Calu3 (cell line): ENCODE data around the gene NEDD9. TPM values are rescaled to one million over a fixed set of nuclear protein-coding genes. Genes with fewer than 3 reads are reported as not detected.

Source experiments
- BruUV-seq: library from RNA; stranded (reverse); fragments of 400-500 nt; replicated peaks from 2 replicates; lab custom pipeline; 2021; lab: Mats Ljungman, UMichigan
- CTCF ChIA-PET: fragments of 300-600 bp; sonication (Branson Sonifier 250); formaldehyde crosslinking; loops from one replicate; lab custom pipeline; 2022; ENCODE audit warnings: antibody characterized with exemption; lab: Charles Lee
- DNase-seq: peaks from one replicate; pipeline ENCODE4 v3.0.0; 2022
- H3K27ac Mint-ChIP-seq: one replicate; pipeline ENCODE4 v1.8.0; 2022; ENCODE audit warnings: mixed read lengths; ENCODE audit not compliant: unreplicated experiment
- H3K27me3 Mint-ChIP-seq: one replicate; pipeline ENCODE4 v1.8.0; 2022; ENCODE audit warnings: mixed read lengths; ENCODE audit not compliant: unreplicated experiment
- H3K36me3 Mint-ChIP-seq: one replicate; pipeline ENCODE4 v1.8.0; 2022; ENCODE audit warnings: mild to moderate bottlenecking, moderate library complexity, mixed read lengths; ENCODE audit not compliant: insufficient read depth, unreplicated experiment
- H3K4me1 Mint-ChIP-seq: one replicate; pipeline ENCODE4 v1.8.0; 2022; ENCODE audit warnings: mild to moderate bottlenecking, low read depth, mixed read lengths; ENCODE audit not compliant: unreplicated experiment
- H3K4me3 Mint-ChIP-seq: one replicate; pipeline ENCODE4 v1.8.0; 2022; ENCODE audit warnings: mild to moderate bottlenecking, low read depth, moderate library complexity, mixed read lengths; ENCODE audit not compliant: unreplicated experiment
- H3K9me3 Mint-ChIP-seq: one replicate; pipeline ENCODE4 v1.8.0; 2022; ENCODE audit warnings: low read depth, mixed read lengths; ENCODE audit not compliant: unreplicated experiment
- intact Hi-C: fragments of 100-400 bp; cut with micrococcal nuclease; formaldehyde crosslinking; loops from one replicate; pipeline ENCODE4 v1.10.0; 2022; ENCODE audit not compliant: unreplicated experiment
- total RNA-seq: library from RNA; stranded (reverse); gene quantifications from 2 replicates; pipeline ENCODE4 v1.2.3, GENCODE V29; 2022
- TF ChIP-seq, protein P1 (sequence below): fragments of 200-600 bp; IDR thresholded peaks from one replicate; pipeline ENCODE4 v1.8.0; 2022; ENCODE audit warnings: antibody characterized with exemption; ENCODE audit not compliant: unreplicated experiment

NEDD9 gene
- total RNA-seq, 1 experiment from 2014 or later = 28.1 TPM

DNA sequence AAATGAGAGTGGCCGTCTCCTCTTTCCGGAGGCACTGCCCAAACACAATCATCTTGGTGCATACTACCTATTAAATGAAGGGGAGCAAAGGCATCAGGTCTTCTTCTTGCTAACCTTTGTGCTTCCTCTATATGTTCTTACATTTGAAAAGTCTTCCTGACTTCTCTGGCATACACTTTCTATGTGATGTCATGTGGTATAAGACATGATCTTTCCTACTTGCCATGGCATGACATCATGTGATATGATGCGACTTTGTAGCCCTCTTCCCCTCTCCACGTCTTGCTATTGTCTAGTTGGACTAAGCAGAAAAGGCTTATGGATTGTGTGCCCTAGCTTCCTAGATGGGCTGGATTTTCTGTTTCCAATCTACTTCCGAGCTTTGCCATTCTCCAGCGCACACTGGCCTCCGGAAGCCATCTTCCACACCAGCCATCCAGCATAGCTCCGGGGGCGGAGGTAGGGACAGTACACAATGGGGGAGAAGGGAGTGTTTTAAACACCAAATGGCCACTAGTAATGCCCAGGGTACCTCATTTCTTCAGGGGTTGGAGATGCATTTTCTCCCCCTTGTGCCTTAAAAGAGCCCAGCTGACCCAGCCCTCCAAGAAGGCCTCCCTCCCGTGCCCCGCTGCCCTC lies 8.8 kb upstream of the NEDD9 start:
- H3K36me3 Mint-ChIP-seq = no peaks in the 10 kb centered on the region
- peaks cover 5% of the 10 kb centered on the region for H3K4me1 Mint-ChIP-seq
- H3K27ac Mint-ChIP-seq = no peak overlapping the region
- no peak for DNase-seq
- TF ChIP-seq, protein P1, sequence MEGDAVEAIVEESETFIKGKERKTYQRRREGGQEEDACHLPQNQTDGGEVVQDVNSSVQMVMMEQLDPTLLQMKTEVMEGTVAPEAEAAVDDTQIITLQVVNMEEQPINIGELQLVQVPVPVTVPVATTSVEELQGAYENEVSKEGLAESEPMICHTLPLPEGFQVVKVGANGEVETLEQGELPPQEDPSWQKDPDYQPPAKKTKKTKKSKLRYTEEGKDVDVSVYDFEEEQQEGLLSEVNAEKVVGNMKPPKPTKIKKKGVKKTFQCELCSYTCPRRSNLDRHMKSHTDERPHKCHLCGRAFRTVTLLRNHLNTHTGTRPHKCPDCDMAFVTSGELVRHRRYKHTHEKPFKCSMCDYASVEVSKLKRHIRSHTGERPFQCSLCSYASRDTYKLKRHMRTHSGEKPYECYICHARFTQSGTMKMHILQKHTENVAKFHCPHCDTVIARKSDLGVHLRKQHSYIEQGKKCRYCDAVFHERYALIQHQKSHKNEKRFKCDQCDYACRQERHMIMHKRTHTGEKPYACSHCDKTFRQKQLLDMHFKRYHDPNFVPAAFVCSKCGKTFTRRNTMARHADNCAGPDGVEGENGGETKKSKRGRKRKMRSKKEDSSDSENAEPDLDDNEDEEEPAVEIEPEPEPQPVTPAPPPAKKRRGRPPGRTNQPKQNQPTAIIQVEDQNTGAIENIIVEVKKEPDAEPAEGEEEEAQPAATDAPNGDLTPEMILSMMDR = no peak
- no peaks in the 10 kb centered on the region for H3K27me3 Mint-ChIP-seq
- no peak overlapping the region for H3K4me3 Mint-ChIP-seq
- no peaks in the 10 kb centered on the region for H3K9me3 Mint-ChIP-seq
- CTCF ChIA-PET = no interaction called here
- intact Hi-C loops = no loop called here
- no TSS peak for BruUV-seq

- CTCF ChIA-PET = no interaction called here
Observed at GRCh38 chr6:11237956-11238355, 5.5 kb upstream of the NEDD9 start.

DNA sequence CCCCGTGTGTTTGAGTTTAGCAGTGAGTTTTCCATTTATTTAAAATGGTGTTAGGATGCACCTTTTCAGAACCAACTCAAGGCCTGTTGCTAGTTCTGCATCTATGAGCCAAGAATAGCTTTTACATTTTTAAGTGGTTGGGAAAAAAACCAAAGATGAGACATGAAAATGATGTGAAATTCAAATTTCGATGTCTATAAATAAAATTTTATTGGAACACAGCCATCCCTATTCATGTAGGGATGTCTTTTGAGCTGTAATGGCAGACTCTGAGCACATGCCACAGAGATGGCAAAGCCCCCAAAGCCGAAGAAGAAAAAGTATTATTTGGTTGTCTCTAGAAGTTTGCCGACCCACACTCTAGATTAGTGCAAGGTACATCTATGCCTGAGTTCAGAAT lies 5.0 kb upstream of the NEDD9 start:
- TF ChIP-seq, protein P1 = no peak
- Mint-ChIP-seq H3K4me1 (peaks cover 21% of the 10 kb centered on the region), H3K36me3 (peaks cover 12% of the 10 kb centered on the region), H3K27ac (no peak overlapping the region), H3K27me3 (no peaks in the 10 kb centered on the region), H3K4me3 (no peak overlapping the region), H3K9me3 (no peaks in the 10 kb centered on the region)
- no TSS peak for BruUV-seq
- DNase-seq = no peak
- CTCF ChIA-PET = interaction anchor here (0.6 kb wide), 1 partner anchor 59 kb away, joined by 20 read pairs; no protein-coding TSS in a partner anchor
- intact Hi-C loops = no loop called here

More at GRCh38 chr6:11237956-11238355, 5.5 kb upstream of the NEDD9 start:
- Mint-ChIP-seq H3K4me1 (peaks cover 21% of the 10 kb centered on the region), H3K36me3 (peaks cover 6% of the 10 kb centered on the region), H3K4me3 (no peak overlapping the region), H3K27me3 (no peaks in the 10 kb centered on the region), H3K27ac (no peak overlapping the region), H3K9me3 (no peaks in the 10 kb centered on the region)
- no peak for DNase-seq
- intact Hi-C loops = no loop called here
- TF ChIP-seq, protein P1 = no peak
- no TSS peak for BruUV-seq

- TF ChIP-seq, protein P1 = no peak
- Mint-ChIP-seq H3K4me3 (no peak overlapping the region), H3K4me1 (peaks cover 21% of the 10 kb centered on the region), H3K27ac (no peak overlapping the region), H3K9me3 (no peaks in the 10 kb centered on the region), H3K36me3 (peaks cover 17% of the 10 kb centered on the region), H3K27me3 (no peaks in the 10 kb centered on the region)
- intact Hi-C loops = no loop called here
- BruUV-seq = no TSS peak
- no peak for DNase-seq
- CTCF ChIA-PET = interaction anchor here (0.6 kb wide), 1 partner anchor 60 kb away, joined by 20 read pairs; no protein-coding TSS in a partner anchor
Observed at GRCh38 chr6:11236915-11237314, 4.4 kb upstream of the NEDD9 start.
